ENCODE measurements around the gene TRIM65.
A peak's percentile ranks its signal among the peaks of the same experiment; 100 is the strongest.
"Not testable (repeated sequence)": the region's sequence is repeated elsewhere in the genome, so short reads cannot be mapped to it uniquely, and the experiment has no call there.

The TRIM65 gene

DNA sequence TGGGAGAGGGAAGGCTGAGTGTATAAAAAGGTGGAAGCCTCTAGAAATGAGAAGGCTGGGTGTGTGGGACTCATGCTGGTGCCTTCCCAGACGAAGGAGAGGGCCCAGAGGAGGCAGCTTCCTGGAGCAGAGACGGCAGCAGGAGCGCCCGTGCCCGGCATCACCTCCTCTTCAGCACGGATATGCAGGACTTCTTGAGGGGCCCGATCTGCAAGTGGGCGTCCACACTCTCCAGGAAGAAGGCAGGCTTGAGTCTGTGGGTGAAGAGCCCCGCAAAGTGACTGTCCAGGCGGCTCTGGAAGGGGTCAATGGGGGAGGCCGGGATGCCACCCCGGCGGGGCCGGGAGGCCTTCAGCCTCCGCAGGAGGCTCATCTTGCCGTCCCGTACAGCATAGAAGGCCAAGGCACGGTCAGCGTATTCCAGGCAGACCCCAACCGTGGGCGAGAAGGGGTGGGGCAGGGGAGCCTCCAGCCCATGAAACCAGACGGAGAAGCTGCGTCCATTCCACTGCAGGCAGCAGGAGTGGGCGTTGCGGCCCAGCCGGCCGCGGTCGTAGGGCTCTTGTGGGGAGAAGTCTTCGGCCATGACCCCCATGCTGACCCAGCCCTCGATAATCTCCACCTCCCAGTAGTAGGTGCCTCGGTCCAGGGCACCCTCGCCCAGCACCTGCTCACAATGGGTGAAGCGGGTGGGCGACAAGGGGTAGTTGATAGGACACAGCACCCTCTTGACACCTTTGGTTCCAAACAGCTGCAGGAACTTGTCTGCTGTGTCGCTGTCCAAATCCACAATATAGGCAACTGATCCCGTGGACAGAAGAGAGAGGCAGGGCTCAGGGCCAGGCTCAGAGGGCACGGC lies 22.2 kb downstream of the TRIM65 start:
- no peak for DNase-seq

DNA sequence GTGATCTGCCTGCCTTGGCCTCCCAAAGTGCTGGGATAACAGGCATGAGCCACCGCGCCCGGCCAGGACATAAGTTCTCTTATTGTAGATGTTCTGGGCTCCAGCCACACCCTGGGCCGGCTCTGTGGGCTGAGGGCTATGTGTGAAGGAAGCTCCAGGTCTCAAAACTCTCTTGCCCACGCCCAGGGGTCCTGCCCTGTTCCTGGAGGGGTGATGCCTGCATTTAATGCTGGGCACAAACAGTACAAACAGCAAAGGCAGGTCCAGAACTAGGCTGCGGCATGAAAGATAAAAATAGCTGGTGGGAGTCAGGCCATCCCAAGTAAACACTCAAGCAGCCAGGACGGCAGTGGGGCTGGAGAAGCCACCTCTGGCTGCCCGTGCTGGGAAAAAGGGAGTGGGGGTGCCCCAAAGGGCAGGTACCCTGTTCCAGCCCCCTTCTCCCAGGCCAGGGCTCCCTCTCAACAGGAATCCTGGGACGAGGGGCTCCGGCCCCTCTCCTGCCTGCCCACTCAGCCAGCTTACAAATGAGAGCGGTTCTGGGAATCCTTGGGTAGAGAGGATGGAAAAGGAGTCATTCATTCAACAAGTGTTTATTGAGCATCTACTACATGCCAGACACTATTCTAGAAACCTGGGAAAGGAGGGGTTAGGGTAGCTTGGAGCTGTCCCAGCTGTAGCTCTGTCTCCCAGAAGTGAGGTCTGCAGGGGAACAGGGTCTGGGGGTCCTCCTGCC lies 23.0 kb downstream of the TRIM65 start:
- DNase-seq: no peak

GRCh38 chr17:75872434-75873351 lies 24.1 kb downstream of the TRIM65 start:
- no peak for DNase-seq

- DNase-seq: not testable (repeated sequence)
Observed at GRCh38 chr17:75870228-75870627, 26.5 kb downstream of the TRIM65 start.

- DNase-seq: no peak
Observed at GRCh38 chr17:75869282-75870141, 27.2 kb downstream of the TRIM65 start.

GRCh38 chr17:75868730-75869281 lies 27.9 kb downstream of the TRIM65 start:
- DNase-seq: not testable (repeated sequence)

DNA sequence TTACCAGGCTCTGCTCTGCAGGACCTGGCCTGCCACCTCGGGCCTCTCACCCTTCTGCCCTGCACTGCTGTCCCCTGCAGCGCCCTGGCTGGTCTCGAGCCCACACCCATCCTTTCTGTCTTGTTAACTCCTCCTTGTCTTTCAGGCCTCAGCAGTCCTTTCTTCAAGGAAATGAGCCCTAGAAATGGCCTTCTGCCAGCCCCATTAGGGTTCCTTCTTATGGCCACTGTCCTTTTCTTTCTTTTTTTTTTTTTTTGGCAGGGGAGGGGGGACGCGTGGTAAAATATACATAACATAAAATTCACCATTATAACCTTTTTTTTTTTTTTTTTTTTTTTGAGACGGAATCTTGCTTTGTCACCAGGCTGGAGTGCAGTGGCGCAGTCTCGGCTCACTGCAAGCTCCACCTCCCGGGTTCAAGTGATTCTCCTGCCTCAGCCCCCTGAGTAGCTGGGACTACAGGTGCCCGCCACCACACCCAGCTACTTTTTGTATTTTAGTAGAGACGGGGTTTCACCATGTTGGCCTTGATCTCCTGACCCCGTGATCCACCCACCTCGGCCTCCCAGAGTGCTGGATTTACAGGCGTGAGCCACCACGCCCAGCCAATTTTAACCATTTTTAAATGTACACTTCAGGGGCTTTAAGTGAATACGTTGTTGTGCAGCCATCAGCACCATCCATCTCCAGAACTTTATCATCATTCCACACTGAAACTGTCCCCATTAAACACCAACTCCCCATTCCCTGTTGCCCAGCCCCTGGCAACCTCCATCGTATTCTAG lies 31.2 kb downstream of the TRIM65 start:
- not testable (repeated sequence) for DNase-seq

GRCh38 chr17:75864887-75865286 lies 31.9 kb downstream of the TRIM65 start:
- DNase-seq: not testable (repeated sequence)

- peak; percentile 36 for DNase-seq
Observed at GRCh38 chr17:75864448-75864871, 32.3 kb downstream of the TRIM65 start.

DNA sequence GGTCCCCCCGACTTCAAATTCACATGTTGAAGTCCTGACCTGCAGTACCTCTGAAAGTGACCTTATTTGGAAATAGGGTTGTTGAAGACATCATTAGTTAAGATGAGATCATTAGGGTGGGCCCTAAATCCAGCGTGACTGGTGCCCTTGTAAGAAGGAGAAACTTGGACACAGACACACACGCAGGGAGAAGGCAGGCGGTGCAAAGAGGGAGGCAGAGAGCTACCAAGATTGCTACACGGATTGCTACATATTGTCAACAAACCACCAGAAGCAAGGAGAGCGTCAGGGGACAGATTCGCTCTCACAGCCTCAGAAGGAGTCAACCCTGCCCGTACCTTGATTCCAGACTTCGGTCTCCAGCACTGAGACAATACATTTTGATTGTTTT lies 34.8 kb downstream of the TRIM65 start:
- DNase-seq: no peak

GRCh38 chr17:75859358-75859757 lies 37.4 kb downstream of the TRIM65 start:
- DNase-seq: not testable (repeated sequence)

DNA sequence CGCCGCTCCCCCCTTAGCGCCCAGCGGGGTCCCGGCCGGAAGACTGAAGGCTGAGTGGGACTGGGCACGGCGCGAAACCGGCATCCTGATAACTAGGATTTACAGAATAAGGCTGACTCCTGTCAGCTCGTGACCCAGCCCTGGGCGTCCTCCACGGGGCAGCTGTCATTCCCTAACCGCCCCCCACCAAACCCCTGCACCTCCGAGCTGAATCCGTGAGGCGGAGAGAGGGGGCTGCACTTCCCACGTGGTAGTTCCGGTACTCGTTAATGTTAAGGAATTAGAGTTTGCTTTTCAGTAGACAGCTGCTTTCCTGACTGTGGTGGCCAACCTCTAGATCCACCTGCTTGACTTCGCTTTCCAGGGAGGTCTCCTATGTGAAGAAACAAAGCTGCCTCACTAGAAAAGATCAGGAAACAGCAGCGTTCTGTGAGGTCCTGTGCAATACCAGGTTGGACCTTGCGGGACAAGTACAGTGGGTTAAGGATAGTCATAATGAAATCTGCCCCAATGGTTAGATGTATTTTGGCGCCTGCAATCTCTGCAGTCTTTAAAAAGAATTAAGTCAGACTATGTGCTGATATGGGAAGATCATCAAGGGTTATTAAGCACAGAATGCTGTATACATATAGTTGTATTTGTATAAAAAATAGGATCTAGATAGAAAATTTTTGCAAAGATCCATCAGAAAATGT lies 40.5 kb downstream of the TRIM65 start:
- no peak for DNase-seq

DNA sequence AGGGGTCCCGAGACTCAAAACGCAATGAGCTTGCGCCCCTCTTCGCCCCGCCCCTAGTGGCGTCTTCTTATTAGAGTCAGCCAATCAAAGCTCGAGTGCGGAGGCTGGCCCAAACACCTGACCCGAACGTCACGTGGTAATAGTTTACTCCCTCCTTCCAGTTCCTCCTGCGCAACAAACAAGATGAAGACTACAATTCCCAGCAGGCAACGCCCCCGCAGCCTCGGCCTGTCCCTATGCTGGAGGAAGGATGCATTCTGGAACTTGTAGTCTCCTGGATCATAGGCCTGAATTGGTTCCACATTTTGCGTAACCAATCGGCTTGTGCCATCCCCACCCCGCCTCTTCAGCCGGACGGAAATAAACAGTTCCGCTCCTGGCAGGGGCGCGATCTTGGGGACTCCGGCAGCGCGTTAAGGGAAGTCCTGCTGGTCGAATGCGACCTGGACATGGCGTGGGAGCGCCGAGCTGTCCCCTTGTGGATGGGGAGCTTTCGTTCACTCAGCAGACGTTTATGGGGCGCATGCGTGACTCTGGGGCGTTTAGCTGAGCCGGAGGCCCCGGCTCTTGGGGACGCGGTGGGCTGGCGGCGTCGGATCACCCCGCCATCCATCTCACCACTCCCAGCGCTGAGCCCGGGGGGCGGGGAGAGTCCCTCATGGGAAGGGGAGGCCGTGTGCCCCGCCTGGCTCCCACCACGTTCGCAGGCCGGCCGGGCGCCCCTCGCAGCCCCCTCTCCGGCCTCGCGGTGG lies 41.3 kb downstream of the TRIM65 start, which contains the start of gene WBP2:
TSS of gene WBP2 (minus strand) at position 26 of the 752 bp plus-strand sequence. CDS start 38 bp downstream, outside the sequence.
- DNase-seq: peak; percentile 99

DNA sequence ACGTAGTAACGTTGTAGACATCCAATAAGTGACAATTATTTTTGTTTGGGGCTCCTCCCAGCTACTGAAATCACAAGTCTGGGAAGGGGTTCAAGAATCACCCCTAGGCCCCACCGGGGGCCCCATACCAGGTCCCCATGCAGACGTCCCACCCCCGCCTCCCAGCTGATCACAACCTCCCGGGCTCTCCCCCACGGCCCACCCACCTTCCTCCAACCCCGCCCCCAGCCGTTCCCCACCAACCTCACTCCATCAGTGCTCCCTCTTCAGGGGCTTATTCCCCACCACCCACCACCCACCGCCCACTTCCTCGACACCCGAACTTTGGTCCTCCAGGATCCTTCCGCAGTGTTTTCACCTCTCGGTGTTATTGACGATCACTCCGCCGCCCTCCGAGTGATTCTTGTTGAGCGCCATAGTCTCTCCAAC lies 41.9 kb downstream of the TRIM65 start:
- no peak for DNase-seq

DNA sequence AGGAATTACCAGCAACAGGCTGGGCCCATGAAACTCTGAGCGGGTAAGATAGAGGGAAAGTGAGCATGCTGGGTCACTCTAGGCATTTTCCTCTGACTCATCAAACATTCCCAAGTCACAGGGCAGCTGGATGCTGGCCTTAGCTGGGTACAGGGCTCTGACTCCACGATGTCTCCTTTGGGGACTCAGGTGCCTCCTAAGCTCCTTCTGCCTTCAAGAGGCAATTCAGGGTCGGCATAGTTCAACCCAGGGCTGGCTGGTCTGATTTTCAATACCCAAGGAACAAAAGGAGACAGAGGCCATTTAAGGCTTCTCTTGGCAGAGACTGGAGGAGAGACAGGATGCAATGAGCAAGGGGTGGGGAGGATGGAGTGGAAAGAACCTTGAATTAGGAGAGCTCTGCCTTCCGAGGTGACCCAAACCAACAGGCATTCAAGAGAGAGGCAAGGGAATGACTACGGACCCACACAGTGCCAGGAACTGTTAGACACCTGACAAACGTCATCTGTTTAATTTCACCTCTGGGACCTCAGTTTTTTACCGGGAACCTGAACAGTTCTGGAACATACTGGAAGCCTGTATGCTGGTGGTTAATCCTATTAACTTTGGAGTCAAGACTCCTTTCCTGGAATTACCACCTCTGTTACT lies 42.5 kb downstream of the TRIM65 start:
- DNase-seq: no peak

DNA sequence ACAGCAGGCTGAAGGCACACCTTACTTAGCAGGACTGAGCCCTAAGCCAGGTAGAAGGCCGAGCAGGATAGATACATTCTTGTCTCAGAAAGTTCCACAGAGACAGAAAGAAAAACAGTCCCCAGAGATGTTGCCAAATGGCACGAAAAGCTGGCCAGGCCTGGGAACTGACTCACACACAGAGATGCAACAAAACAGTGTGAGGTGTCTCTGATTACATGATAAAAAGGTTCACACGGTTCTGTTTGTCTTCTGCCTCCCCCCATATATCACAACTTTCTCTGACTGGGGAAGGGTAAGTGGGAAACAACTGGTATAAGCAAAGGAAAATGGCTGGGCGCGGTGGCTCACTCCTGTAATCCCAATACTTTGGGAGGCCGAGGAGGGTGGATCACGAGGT lies 43.3 kb downstream of the TRIM65 start:
- no peak for DNase-seq

GRCh38 chr17:75851693-75851991 lies 45.1 kb downstream of the TRIM65 start:
- not testable (repeated sequence) for DNase-seq

DNA sequence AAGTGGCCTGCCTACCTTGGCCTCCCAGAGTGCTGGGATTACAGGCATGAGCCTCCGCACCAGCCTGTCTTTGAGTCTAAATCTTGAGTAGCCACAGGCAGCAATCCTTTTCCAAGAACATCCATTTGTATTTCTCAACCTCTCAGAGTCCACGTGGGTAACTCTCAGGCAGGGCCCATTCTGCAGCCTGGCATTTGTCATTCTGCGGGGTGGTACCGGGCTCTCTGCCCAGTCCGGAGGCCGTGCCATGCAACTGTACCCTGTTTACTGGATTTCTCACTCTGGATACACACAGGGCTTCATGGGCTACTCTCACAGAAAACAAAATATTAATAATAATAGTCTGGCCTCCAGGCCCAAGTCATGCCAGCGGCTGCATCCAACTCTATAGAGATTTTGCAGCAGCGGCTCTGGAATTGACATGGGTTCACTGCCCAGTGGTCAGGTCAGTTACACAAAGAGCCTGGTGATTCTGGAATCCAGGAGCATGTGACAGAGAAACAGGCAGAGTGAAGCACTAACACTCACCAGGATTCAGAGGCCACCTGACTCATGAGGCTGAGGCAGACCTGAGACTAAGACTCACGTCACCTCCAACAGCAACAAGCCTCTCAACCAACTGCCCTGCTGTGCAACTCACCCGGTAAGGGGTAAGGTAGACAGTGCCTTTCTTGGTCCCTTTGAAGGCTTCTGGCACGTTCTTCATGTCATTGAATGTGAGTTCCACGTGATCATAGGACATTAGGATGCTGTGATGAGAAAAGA lies 45.6 kb downstream of the TRIM65 start:
- DNase-seq: no peak

Data from retina (tissue), 1 donor.